HepG2 (cell line): ENCODE measurements around the gene IZUMO4. TPM values are rescaled to one million over a fixed set of nuclear protein-coding genes. Genes with fewer than 3 reads are reported as not detected.

Source experiments
- ATAC-seq: fragments of 200-7000 bp; cut with Tn5 transposase; 3 replicates; pipeline ENCODE4 v1.9.1; 2020; ENCODE audit warnings: mild to moderate bottlenecking, moderate library complexity
- BruUV-seq: library from RNA; stranded (reverse); fragments of 400-500 nt; replicated peaks from 2 replicates; lab custom pipeline; 2021; lab: Mats Ljungman, UMichigan
- CTCF ChIA-PET: fragments of 300-600 bp; formaldehyde crosslinking; extraction: SDS; loops from one replicate; lab custom pipeline; 2021; ENCODE audit warnings: low total read pairs, inconsistent platforms, low intra/inter-chr PET ratio; lab: Yijun Ruan, JAX
- POLR2A ChIA-PET: fragments of 350-600 bp; sonication (Branson Sonifier 250); formaldehyde crosslinking; loops from one replicate; lab custom pipeline; 2020; ENCODE audit warnings: antibody characterized with exemption, inconsistent platforms; lab: Yijun Ruan, JAX
- DNase-seq: peaks from one replicate; pipeline ENCODE4 v3.0.0-alpha.2; 2015; ENCODE audit warnings: low spot score
- FAIRE-seq: peaks from 3 replicates; lab custom pipeline; 2011; peaks lifted over from hg19 to GRCh38; lab: Jason Lieb, UNC
- H2AFZ ChIP-seq: one replicate; pipeline ENCODE4 v1.6.1; 2011; ENCODE audit warnings: low read length, inconsistent platforms
- H3K27ac ChIP-seq: fragments of 300-600 bp; 3 replicates; pipeline ENCODE4 v1.8.0; 2011; ENCODE audit warnings: mixed run types, mild to moderate bottlenecking, mixed read lengths, low read length, inconsistent platforms; ENCODE audit not compliant: insufficient read depth; ENCODE audit errors: extremely low read length
- H3K27me3 ChIP-seq, 2 experiments: fragments of 200-600 bp in 1 of 2; 2 replicates in 1 of 2; 3 replicates in 1 of 2; pipeline versions ENCODE4 v1.6.0 to v1.8.0; 2011; ENCODE audit warnings: low read length in 2 of 2, mild to moderate bottlenecking in 2 of 2, moderate library complexity in 2 of 2, inconsistent platforms in 1 of 2; ENCODE audit not compliant: insufficient read depth in 2 of 2, control insufficient read depth in 1 of 2
- H3K36me3 ChIP-seq, 2 experiments: fragments of 200-600 bp in 1 of 2; replicated peaks in 1 of 2; 2 replicates in 1 of 2; 3 replicates in 1 of 2; pipeline versions ENCODE4 v1.5.1 to v1.8.0; 2011; ENCODE audit warnings: low read length in 2 of 2, inconsistent platforms in 1 of 2; ENCODE audit not compliant: insufficient read depth in 2 of 2, control insufficient read depth in 1 of 2
- H3K4me1 ChIP-seq: 2 replicates; pipeline ENCODE4 v1.5.1; 2012; ENCODE audit warnings: low read length, inconsistent platforms; ENCODE audit not compliant: insufficient read depth
- H3K4me2 ChIP-seq: 2 replicates; pipeline ENCODE4 v1.6.0; 2011; ENCODE audit warnings: low read depth, low read length, inconsistent platforms
- H3K4me3 ChIP-seq, 3 experiments: fragments of 200-600 bp in 1 of 3; sonication (generic), shearing (Covaris generic) in 1 of 3; replicated peaks in 1 of 3; 2 replicates each; pipeline ENCODE4 v1.5.1; 2011 to 2016; ENCODE audit warnings: low read length in 3 of 3, inconsistent platforms in 2 of 3, low read depth in 2 of 3, mild to moderate bottlenecking in 2 of 3, control low read depth in 1 of 3, mixed read lengths in 1 of 3; ENCODE audit not compliant: insufficient read depth in 1 of 3
- H3K79me2 ChIP-seq: one replicate; pipeline ENCODE4 v1.6.1; 2011; ENCODE audit warnings: low read length, inconsistent platforms; ENCODE audit not compliant: insufficient read depth
- H3K9ac ChIP-seq: 2 replicates; pipeline ENCODE4 v1.6.0; 2011; ENCODE audit warnings: mild to moderate bottlenecking, low read depth, low read length, inconsistent platforms; ENCODE audit not compliant: insufficient read depth
- H3K9me3 ChIP-seq: 2 replicates; pipeline ENCODE4 v1.5.1; 2012; ENCODE audit warnings: mild to moderate bottlenecking, low read length
- H4K20me1 ChIP-seq: 2 replicates; pipeline ENCODE4 v1.6.0; 2011; ENCODE audit warnings: inconsistent platforms, mild to moderate bottlenecking, low read length, moderate library complexity; ENCODE audit not compliant: insufficient read depth
- AGO2 ChIP-seq: fragments of 200-400 bp; formaldehyde crosslinking; optimal IDR thresholded peaks from 2 replicates; pipeline ENCODE3; 2017; ENCODE audit warnings: mild to moderate bottlenecking, low read depth, low read length, moderate library complexity
- HMG20B ChIP-seq: conservative IDR thresholded peaks from 2 replicates; pipeline ENCODE4 v1.6.1; 2016; ENCODE audit warnings: missing genetic modification reagents, missing compliant biosample characterization
- HOMEZ ChIP-seq: IDR thresholded peaks from 2 replicates; pipeline ENCODE4 v1.6.1; 2016; ENCODE audit warnings: low read depth
- SRSF9 ChIP-seq: fragments of 200-400 bp; formaldehyde crosslinking; IDR thresholded peaks from 2 replicates; pipeline ENCODE4 v1.6.1; 2018; ENCODE audit warnings: borderline replicate concordance, mild to moderate bottlenecking, low read depth, low read length; ENCODE audit not compliant: insufficient read depth, poor library complexity, severe bottlenecking
- ZNF44 ChIP-seq: sonication (generic); formaldehyde crosslinking; IDR thresholded peaks from 2 replicates; pipeline ENCODE4 v1.5.1; 2020; ENCODE audit warnings: mild to moderate bottlenecking, missing genetic modification reagents
- WGBS: methylation state at CpG from one replicate; pipeline ENCODE4 v1.1.6; 2017; ENCODE audit warnings: low lambda C conversion rate; 5-methylcytosine and 5-hydroxymethylcytosine counted together
- in situ Hi-C: cut with HindIII; loops from 2 replicates; pipeline ENCODE4 v1.10.0; 2017; ENCODE audit warnings: low pct_unique_long_range_greater_than_20kb; ENCODE audit not compliant: extremely low pct_ligation_motif_present
- intact Hi-C: fragments of 100-400 bp; cut with micrococcal nuclease; formaldehyde crosslinking; loops from one replicate; pipeline ENCODE4 v1.10.0; 2022; ENCODE audit not compliant: unreplicated experiment
- polyA plus RNA-seq, 8 experiments: library from polyadenylated mRNA; depleted of rRNA in 3 of 8; stranded (reverse) in 7 of 8; unstranded in 1 of 8; fragments of >200 nt; fragmentation: Illumina TruSeq in 4 of 8; extraction: Trizol in 4 of 8; gene quantifications; 2 replicates each; pipeline versions ENCODE4 v1.2.1 to v1.2.3, GENCODE V29; 2011 to 2016; ENCODE audit warnings: low read depth in 4 of 8, missing spikeins in 1 of 8, mixed read lengths in 1 of 8; ENCODE audit not compliant: insufficient read depth in 1 of 8
- total RNA-seq, 5 experiments: library from RNA; depleted of rRNA; stranded (reverse); fragments of >200 nt; fragmentation: Illumina TruSeq; extraction: Trizol; gene quantifications; 2 replicates each; pipeline ENCODE4 v1.2.3, GENCODE V29; 2016; ENCODE audit warnings: low read depth in 1 of 5

Gene IZUMO4
- total and polyA plus RNA-seq, 2 of the 13 experiments (the other 11 are each of a cell fraction or from before 2014, with no cell fraction given) = 0.77 to 3.9 TPM

GRCh38 chr19:2108251-2109016 is 11.7 kb downstream of the IZUMO4 start:
- Histone ChIP-seq H3K27ac (no peak overlapping the region), H3K9me3 (peaks cover 9% of the 10 kb centered on the region; the same call in 1 of the 2 replicates), H3K79me2 (peaks cover 8% of the 10 kb centered on the region), H3K4me1 (peaks cover 11% of the 10 kb centered on the region), H4K20me1 (peaks cover 10% of the 10 kb centered on the region; the same call in 1 of the 2 replicates), H3K27me3 (no peaks in the 10 kb centered on the region), H3K4me2 (no peak overlapping the region), H3K4me3 (no peak overlapping the region), H3K36me3 (peaks cover 43 to 64% of the 10 kb centered on the region in 2 experiments), H2AFZ (no peak overlapping the region), H3K9ac (no peak overlapping the region)
- in situ Hi-C loops = no loop called here
- 100% methylated on average over 11 of the region's 23 CpGs for WGBS
- no TSS peak for BruUV-seq
- ATAC-seq = no peak
- FAIRE-seq = no peak
- ChIA-PET CTCF (no interaction called here), POLR2A (no interaction called here)
- DNase-seq = no peak
- intact Hi-C loops = no loop called here
- TF ChIP-seq AGO2 (peak; percentile 61), HMG20B (CRISPR knock-in tag) (no peak)

GRCh38 chr19:2109046-2109864 is 12.5 kb downstream of the IZUMO4 start:
- WGBS = 98% methylated on average over 19 of the region's 31 CpGs
- intact Hi-C loops = no loop called here
- DNase-seq (no peak), ATAC-seq (no peak), FAIRE-seq (no peak)
- no peak overlapping the region for H3K27ac ChIP-seq
- H3K4me2 ChIP-seq = no peak overlapping the region
- no peak overlapping the region for H2AFZ ChIP-seq
- H3K4me3 ChIP-seq = no peak overlapping the region
- H3K36me3 ChIP-seq = peaks cover 46 to 73% of the 10 kb centered on the region in 2 experiments
- BruUV-seq = no TSS peak
- H3K79me2 ChIP-seq = peaks cover 2% of the 10 kb centered on the region
- peaks cover 2% of the 10 kb centered on the region for H3K4me1 ChIP-seq
- CTCF ChIA-PET = no interaction called here
- peaks cover 9% of the 10 kb centered on the region; the same call in 1 of the 2 replicates for H3K9me3 ChIP-seq
- TF ChIP-seq AGO2 (peak; percentile 37), SRSF9 (no peak), HOMEZ (CRISPR knock-in tag) (no peak), ZNF44 (CRISPR knock-in tag) (no peak)
- peaks cover 1% of the 10 kb centered on the region; the same call in 1 of the 2 replicates for H4K20me1 ChIP-seq
- POLR2A ChIA-PET = no interaction called here
- H3K9ac ChIP-seq = no peak overlapping the region
- no peaks in the 10 kb centered on the region for H3K27me3 ChIP-seq
- in situ Hi-C loops = no loop called here
